OCI-LY7 (cell line): ENCODE data around the gene EGLN3.

ENCODE experiments used
- CTCF ChIP-seq: fragments of 200-600 bp; sonication (generic); conservative IDR thresholded peaks from 2 replicates; pipeline ENCODE4 v1.5.1; 2014; ENCODE audit warnings: mild to moderate bottlenecking, antibody characterized with exemption, low read length, moderate library complexity, mixed read lengths
- EZH2phosphoT487 ChIP-seq: fragments of 200-600 bp; sonication (generic); IDR thresholded peaks from 2 replicates; pipeline ENCODE4 v1.6.1; 2018; ENCODE audit warnings: low read depth, borderline replicate concordance, mild to moderate bottlenecking, mixed run types, antibody characterized with exemption, low read length, moderate library complexity, mixed read lengths

GRCh38 chr14:33963892-33964291 is 13.0 kb upstream of the EGLN3 start:
- TF ChIP-seq CTCF (no peak), EZH2phosphoT487 (no peak)
